GM21825 (cell line): ENCODE results near the gene ACADSB.

ENCODE experiments used
- ATAC-seq: cut with Tn5 transposase; IDR thresholded peaks from one replicate; pipeline ENCODE4 v1.9.1; 2021; ENCODE audit warnings: mild to moderate bottlenecking, moderate library complexity; ENCODE audit not compliant: unreplicated experiment

ACADSB gene

GRCh38 chr10:123001370-123001769, 7.4 kb upstream of the ACADSB start:
- no peak for ATAC-seq

- ATAC-seq, result no peak
Observed at GRCh38 chr10:123004298-123004697, 4.5 kb upstream of the ACADSB start.

- ATAC-seq, result peak; percentile 35
Observed at GRCh38 chr10:123007558-123008354, 1.1 kb upstream of the ACADSB start.

GRCh38 chr10:123009105-123009820, 457 bp downstream of the ACADSB start:
- ATAC-seq, result peak; percentile 8

- no peak for ATAC-seq
Observed at GRCh38 chr10:123011987-123012386, 3.2 kb downstream of the ACADSB start.

- ATAC-seq, result no peak
Observed at GRCh38 chr10:123013456-123014419, 4.9 kb downstream of the ACADSB start.

GRCh38 chr10:123014772-123015171, 6.0 kb downstream of the ACADSB start:
- no peak for ATAC-seq

GRCh38 chr10:123016228-123016627, 7.4 kb downstream of the ACADSB start:
- ATAC-seq, result no peak

- no peak for ATAC-seq
Observed at GRCh38 chr10:123017421-123018165, 8.8 kb downstream of the ACADSB start.

- ATAC-seq, result no peak
Observed at GRCh38 chr10:123018531-123018930, 9.7 kb downstream of the ACADSB start.

- ATAC-seq, result no peak
Observed at GRCh38 chr10:123019264-123019663, 10.5 kb downstream of the ACADSB start.

- ATAC-seq, result no peak
Observed at GRCh38 chr10:123019941-123020703, 11.3 kb downstream of the ACADSB start.

- no peak for ATAC-seq
Observed at GRCh38 chr10:123021517-123021916, 12.7 kb downstream of the ACADSB start.

- no peak for ATAC-seq
Observed at GRCh38 chr10:123024540-123024939, 15.7 kb downstream of the ACADSB start.

GRCh38 chr10:123026302-123026701, 17.5 kb downstream of the ACADSB start:
- no peak for ATAC-seq

- no peak for ATAC-seq
Observed at GRCh38 chr10:123027861-123028260, 19.1 kb downstream of the ACADSB start.

GRCh38 chr10:123031124-123031523, 22.3 kb downstream of the ACADSB start:
- no peak for ATAC-seq

- no peak for ATAC-seq
Observed at GRCh38 chr10:123034332-123034731, 25.5 kb downstream of the ACADSB start.

- ATAC-seq, result no peak
Observed at GRCh38 chr10:123035467-123036086, 26.8 kb downstream of the ACADSB start.
